MCF 10A (cell line): ENCODE results near the gene DLG2. TPM values are rescaled to one million over a fixed set of nuclear protein-coding genes. Genes with fewer than 3 reads are reported as not detected.

Experiments used
- BruUV-seq: library from RNA; stranded (reverse); fragments of 400-500 nt; replicated peaks from 2 replicates; lab custom pipeline; 2021; lab: Mats Ljungman, UMichigan
- CTCF ChIA-PET: fragments of 300-600 bp; sonication (Branson Sonifier 250); formaldehyde crosslinking; extraction: SDS; loops from one replicate; lab custom pipeline; 2021; ENCODE audit warnings: antibody characterized with exemption, inconsistent platforms; lab: Yijun Ruan, JAX
- POLR2A ChIA-PET: fragments of 300-600, 350-650 bp; sonication (Branson Sonifier 250); formaldehyde crosslinking; extraction: SDS; loops from one replicate; lab custom pipeline; 2020; ENCODE audit warnings: antibody characterized with exemption, inconsistent platforms; lab: Yijun Ruan, JAX
- DNase-seq: peaks from one replicate; pipeline ENCODE4 v3.0.0-alpha.2; 2018; ENCODE audit not compliant: unreplicated experiment
- H3K27ac Mint-ChIP-seq: one replicate; pipeline ENCODE4 v1.8.0; 2022; ENCODE audit warnings: mild to moderate bottlenecking, low read depth, mixed read lengths; ENCODE audit not compliant: unreplicated experiment
- H3K27me3 Mint-ChIP-seq: one replicate; pipeline ENCODE4 v1.8.0; 2022; ENCODE audit warnings: mixed read lengths; ENCODE audit not compliant: insufficient read depth, unreplicated experiment
- H3K36me3 Mint-ChIP-seq: one replicate; pipeline ENCODE4 v1.8.0; 2022; ENCODE audit warnings: mild to moderate bottlenecking, moderate library complexity, mixed read lengths; ENCODE audit not compliant: insufficient read depth, unreplicated experiment
- H3K4me1 Mint-ChIP-seq: one replicate; pipeline ENCODE4 v1.8.0; 2022; ENCODE audit warnings: mixed read lengths; ENCODE audit not compliant: insufficient read depth, unreplicated experiment
- H3K4me3 Mint-ChIP-seq: one replicate; pipeline ENCODE4 v1.8.0; 2022; ENCODE audit warnings: mild to moderate bottlenecking, moderate library complexity, mixed read lengths; ENCODE audit not compliant: unreplicated experiment
- H3K9me3 Mint-ChIP-seq: one replicate; pipeline ENCODE4 v1.8.0; 2022; ENCODE audit warnings: mixed read lengths; ENCODE audit not compliant: unreplicated experiment
- intact Hi-C: fragments of 100-400 bp; cut with micrococcal nuclease; formaldehyde crosslinking; loops from 2 replicates; pipeline ENCODE4 v1.14.1; 2022
- total RNA-seq: library from RNA; stranded (reverse); gene quantifications from 2 replicates; pipeline ENCODE4 v1.2.3, GENCODE V29; 2022
- TF ChIP-seq, protein P1 (sequence below): fragments of 200-600 bp; IDR thresholded peaks from one replicate; pipeline ENCODE4 v1.8.0; 2022; ENCODE audit warnings: antibody characterized with exemption, mild to moderate bottlenecking; ENCODE audit not compliant: unreplicated experiment

DLG2 gene
- total RNA-seq, 1 experiment from 2014 or later: 0.26 TPM

DNA sequence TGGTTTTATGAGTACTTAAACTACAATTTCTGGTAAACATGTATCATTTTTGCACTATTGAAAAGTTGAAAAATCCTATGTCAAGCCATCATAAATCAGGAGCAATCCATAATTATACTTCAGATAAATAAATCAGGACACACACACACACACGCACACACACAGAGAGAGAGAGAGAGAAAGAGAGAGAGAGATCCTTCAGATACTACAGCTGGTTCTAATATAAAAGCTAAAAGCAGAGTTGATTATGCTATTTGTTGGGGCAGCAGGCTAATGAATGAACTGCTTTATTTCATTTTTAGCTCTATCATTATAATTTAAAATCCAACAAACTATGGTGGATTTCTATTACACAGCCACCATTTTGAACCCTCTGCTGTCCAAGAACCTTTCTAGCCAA is 2018.6 kb downstream of the DLG2 start:
- Mint-ChIP-seq H3K27ac (no peak overlapping the region), H3K36me3 (no peaks in the 10 kb centered on the region), H3K4me3 (no peak overlapping the region), H3K9me3 (no peaks in the 10 kb centered on the region), H3K4me1 (no peaks in the 10 kb centered on the region), H3K27me3 (peaks cover 46% of the 10 kb centered on the region)
- CTCF ChIA-PET: no interaction called here
- POLR2A ChIA-PET: no interaction called here
- BruUV-seq: no TSS peak
- TF ChIP-seq, protein P1, sequence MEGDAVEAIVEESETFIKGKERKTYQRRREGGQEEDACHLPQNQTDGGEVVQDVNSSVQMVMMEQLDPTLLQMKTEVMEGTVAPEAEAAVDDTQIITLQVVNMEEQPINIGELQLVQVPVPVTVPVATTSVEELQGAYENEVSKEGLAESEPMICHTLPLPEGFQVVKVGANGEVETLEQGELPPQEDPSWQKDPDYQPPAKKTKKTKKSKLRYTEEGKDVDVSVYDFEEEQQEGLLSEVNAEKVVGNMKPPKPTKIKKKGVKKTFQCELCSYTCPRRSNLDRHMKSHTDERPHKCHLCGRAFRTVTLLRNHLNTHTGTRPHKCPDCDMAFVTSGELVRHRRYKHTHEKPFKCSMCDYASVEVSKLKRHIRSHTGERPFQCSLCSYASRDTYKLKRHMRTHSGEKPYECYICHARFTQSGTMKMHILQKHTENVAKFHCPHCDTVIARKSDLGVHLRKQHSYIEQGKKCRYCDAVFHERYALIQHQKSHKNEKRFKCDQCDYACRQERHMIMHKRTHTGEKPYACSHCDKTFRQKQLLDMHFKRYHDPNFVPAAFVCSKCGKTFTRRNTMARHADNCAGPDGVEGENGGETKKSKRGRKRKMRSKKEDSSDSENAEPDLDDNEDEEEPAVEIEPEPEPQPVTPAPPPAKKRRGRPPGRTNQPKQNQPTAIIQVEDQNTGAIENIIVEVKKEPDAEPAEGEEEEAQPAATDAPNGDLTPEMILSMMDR: no peak
- intact Hi-C loops: no loop called here
- no peak for DNase-seq

DNA sequence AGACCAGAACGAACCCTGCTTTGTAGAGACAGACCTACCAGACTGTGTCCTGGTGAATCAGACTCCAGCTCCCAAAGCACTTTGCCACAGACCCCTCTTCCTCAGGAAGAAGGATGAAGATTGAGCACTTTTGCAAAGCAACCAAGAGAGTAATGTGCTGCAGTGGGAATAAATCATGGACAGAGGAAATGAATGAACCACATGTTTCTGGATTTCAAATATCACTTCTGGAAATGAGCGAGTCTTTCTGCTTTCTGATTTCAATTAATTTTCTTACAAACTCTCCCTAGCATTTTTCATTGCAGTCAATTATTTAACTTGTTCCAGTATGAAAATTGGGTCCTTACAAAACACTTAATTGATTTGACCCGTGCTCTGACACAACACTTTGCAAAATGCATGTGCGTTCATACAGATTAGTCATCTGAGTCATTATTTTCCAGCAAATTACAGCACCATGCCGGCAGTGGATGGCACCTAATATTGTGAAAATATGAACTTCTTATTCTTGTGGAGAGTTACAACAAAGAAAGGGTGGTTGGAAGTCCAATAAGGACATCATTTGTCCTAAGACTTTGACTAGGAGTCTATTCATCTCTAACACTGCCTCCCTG is 2025.1 kb downstream of the DLG2 start:
- Mint-ChIP-seq H3K36me3 (no peaks in the 10 kb centered on the region), H3K27me3 (peaks cover 13% of the 10 kb centered on the region), H3K4me1 (no peaks in the 10 kb centered on the region), H3K9me3 (no peaks in the 10 kb centered on the region), H3K27ac (no peak overlapping the region), H3K4me3 (no peak overlapping the region)
- intact Hi-C loops: no loop called here
- TF ChIP-seq, protein P1: no peak
- POLR2A ChIA-PET: no interaction called here
- no TSS peak for BruUV-seq
- CTCF ChIA-PET: interaction anchor here (0.6 kb wide), 1 partner anchor 968 kb away, joined by 3 read pairs; no protein-coding TSS in a partner anchor
- DNase-seq: no peak

DNA sequence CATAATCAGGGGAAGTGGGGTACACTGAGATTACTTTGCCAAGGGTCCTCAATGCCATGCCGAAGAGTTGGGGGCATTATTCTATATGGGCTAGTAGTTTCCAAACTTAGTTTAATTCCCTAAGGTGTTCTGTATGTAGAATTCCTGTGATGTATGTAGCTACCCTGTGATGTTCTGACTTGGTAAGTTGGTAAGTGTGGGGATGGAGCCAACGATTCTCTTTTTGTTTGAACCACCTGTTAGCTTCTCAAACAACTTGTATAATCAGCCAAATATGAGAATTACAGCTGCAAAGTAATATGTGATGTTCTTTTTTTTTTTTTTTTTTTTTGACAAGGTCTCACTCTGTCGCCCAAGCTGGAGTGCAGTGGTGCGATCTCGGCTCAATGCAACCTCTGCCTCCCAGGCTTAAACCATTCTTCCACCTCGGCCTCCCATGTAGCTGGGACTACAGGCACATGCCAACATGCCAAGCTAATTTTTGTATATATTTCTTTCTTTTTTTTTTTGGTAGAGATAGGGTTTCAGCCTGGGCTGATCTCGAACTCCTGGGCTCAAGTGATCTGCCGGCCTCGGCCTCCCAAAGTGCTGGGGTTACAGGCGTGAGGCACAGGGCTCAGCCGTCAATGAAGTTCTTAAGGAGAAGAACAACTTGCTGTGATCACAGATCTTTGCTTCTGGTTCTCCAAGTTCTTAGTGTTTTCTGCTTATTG is 2025.8 kb downstream of the DLG2 start:
- H3K4me3 Mint-ChIP-seq: no peak overlapping the region
- BruUV-seq: no TSS peak
- H3K27me3 Mint-ChIP-seq: peaks cover 20% of the 10 kb centered on the region
- ChIA-PET POLR2A (no interaction called here), CTCF (interaction anchor here (0.6 kb wide), 1 partner anchor 969 kb away, joined by 3 read pairs; no protein-coding TSS in a partner anchor)
- intact Hi-C loops: no loop called here
- H3K4me1 Mint-ChIP-seq: no peaks in the 10 kb centered on the region
- DNase-seq: no peak
- TF ChIP-seq, protein P1: no peak
- H3K36me3 Mint-ChIP-seq: peaks cover 6% of the 10 kb centered on the region
- no peaks in the 10 kb centered on the region for H3K9me3 Mint-ChIP-seq
- no peak overlapping the region for H3K27ac Mint-ChIP-seq

DNA sequence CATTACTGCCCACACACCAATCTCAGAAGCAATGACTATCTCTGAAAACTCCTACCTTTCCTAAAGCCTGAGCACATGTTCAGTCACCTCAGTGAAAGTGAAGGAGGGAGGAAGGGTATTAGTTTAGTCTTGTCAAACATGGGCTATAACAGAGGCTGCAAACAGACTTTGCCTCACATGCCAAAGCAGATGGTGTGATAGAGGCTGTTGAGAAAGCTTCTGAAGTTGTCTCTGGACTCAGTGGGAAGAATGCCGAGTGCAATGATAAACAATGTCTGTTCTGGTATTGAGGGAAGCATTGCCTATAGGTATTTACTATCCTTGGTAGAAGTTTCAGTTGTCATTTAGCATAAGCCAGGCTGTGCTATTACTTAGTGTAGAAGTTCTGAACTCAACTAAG is 2026.5 kb downstream of the DLG2 start:
- H3K4me1 Mint-ChIP-seq: no peaks in the 10 kb centered on the region
- ChIA-PET CTCF (interaction anchor here (0.6 kb wide), 1 partner anchor 226 kb away, joined by 3 read pairs; no protein-coding TSS in a partner anchor), POLR2A (no interaction called here)
- H3K27ac Mint-ChIP-seq: no peak overlapping the region
- no TSS peak for BruUV-seq
- intact Hi-C loops: no loop called here
- H3K9me3 Mint-ChIP-seq: no peaks in the 10 kb centered on the region
- DNase-seq: no peak
- peaks cover 27% of the 10 kb centered on the region for H3K27me3 Mint-ChIP-seq
- H3K36me3 Mint-ChIP-seq: peaks cover 6% of the 10 kb centered on the region
- no peak overlapping the region for H3K4me3 Mint-ChIP-seq
- TF ChIP-seq, protein P1: no peak
